8988T (cell line): ENCODE measurements around the gene RBMS3.
"Not testable (repeated sequence)": the region's sequence is repeated elsewhere in the genome, so short reads cannot be mapped to it uniquely, and the experiment has no call there.

Experiments
- DNase-seq: peaks from one replicate; pipeline ENCODE4 v3.0.0; 2011

Gene RBMS3

GRCh38 chr3:29440413-29441305 lies 159.8 kb downstream of the RBMS3 start:
- no peak for DNase-seq

- no peak for DNase-seq
Observed at GRCh38 chr3:29441422-29441821, 160.6 kb downstream of the RBMS3 start.

- no peak for DNase-seq
Observed at GRCh38 chr3:29447946-29448627, 167.2 kb downstream of the RBMS3 start.

GRCh38 chr3:29451920-29452319 lies 171.0 kb downstream of the RBMS3 start:
- no peak for DNase-seq

GRCh38 chr3:29452934-29453283 lies 172.0 kb downstream of the RBMS3 start:
- no peak for DNase-seq

- DNase-seq = no peak
Observed at GRCh38 chr3:29453284-29454001, 172.6 kb downstream of the RBMS3 start.

GRCh38 chr3:29454161-29454611 lies 173.3 kb downstream of the RBMS3 start:
- no peak for DNase-seq

GRCh38 chr3:29456901-29457300 lies 176.0 kb downstream of the RBMS3 start:
- no peak for DNase-seq

GRCh38 chr3:29463304-29463703 lies 182.4 kb downstream of the RBMS3 start:
- DNase-seq = no peak

- DNase-seq = no peak
Observed at GRCh38 chr3:29465836-29466235, 185.0 kb downstream of the RBMS3 start.

- no peak for DNase-seq
Observed at GRCh38 chr3:29466442-29466841, 185.6 kb downstream of the RBMS3 start.

GRCh38 chr3:29468187-29468586 lies 187.3 kb downstream of the RBMS3 start:
- DNase-seq = no peak

- DNase-seq = not testable (repeated sequence)
Observed at GRCh38 chr3:29473481-29474170, 192.8 kb downstream of the RBMS3 start.

- DNase-seq = no peak
Observed at GRCh38 chr3:29475305-29475840, 194.5 kb downstream of the RBMS3 start.

- peak; percentile 14 for DNase-seq
Observed at GRCh38 chr3:29475854-29476253, 195.0 kb downstream of the RBMS3 start.

GRCh38 chr3:29478611-29479010 lies 197.7 kb downstream of the RBMS3 start:
- no peak for DNase-seq

GRCh38 chr3:29481249-29481648 lies 200.4 kb downstream of the RBMS3 start:
- DNase-seq = no peak

- no peak for DNase-seq
Observed at GRCh38 chr3:29481969-29482767, 201.3 kb downstream of the RBMS3 start.

- DNase-seq = no peak
Observed at GRCh38 chr3:29484633-29485032, 203.8 kb downstream of the RBMS3 start.

GRCh38 chr3:29486096-29486495 lies 205.2 kb downstream of the RBMS3 start:
- DNase-seq = no peak

GRCh38 chr3:29486917-29487316 lies 206.0 kb downstream of the RBMS3 start:
- no peak for DNase-seq

GRCh38 chr3:29488922-29489321 lies 208.1 kb downstream of the RBMS3 start:
- no peak for DNase-seq
